ENCODE measurements around the gene RCC1.
A peak's percentile ranks its signal among the peaks of the same experiment; 100 is the strongest.
"Not testable (repeated sequence)": the region's sequence is repeated elsewhere in the genome, so short reads cannot be mapped to it uniquely, and the experiment has no call there.

Gene RCC1

GRCh38 chr1:28505406-28506187, at the start of gene RCC1:
Gene RCC1 (plus strand): TSS chr1:28506043. CDS start chr1:28529867, 23,824 bp downstream.
- peak within 1 kb of the TSS; percentile 98 for H2AFZ ChIP-seq (ENCODE audit: low read length, unreplicated experiment)
- peaks cover 45% of the 10 kb centered on the region for H3K36me3 ChIP-seq (ENCODE audit: insufficient read depth, low read length)
- H3K79me2 ChIP-seq (ENCODE audit: control insufficient read depth, insufficient read depth, low read length, unreplicated experiment): peaks cover 49% of the 10 kb centered on the region
- H3K27me3 ChIP-seq (ENCODE audit: insufficient read depth, low read length): no peaks in the 10 kb centered on the region
- H3K4me3 ChIP-seq (ENCODE audit: low read depth, low read length): peak within 1 kb of the TSS; percentile 80
- H3K27ac ChIP-seq (ENCODE audit: low read depth, low read length): peak within 1 kb of the TSS; percentile 96
- H3K4me1 ChIP-seq (ENCODE audit: control insufficient read depth, insufficient read depth, low read length, unreplicated experiment): peaks cover 33% of the 10 kb centered on the region

GRCh38 chr1:28456078-28456477, 49.8 kb upstream of the RCC1 start:
- Histone ChIP-seq H2AFZ (ENCODE audit: low read length, unreplicated experiment) (no peak overlapping the region), H3K36me3 (ENCODE audit: insufficient read depth, low read length) (peaks cover 11% of the 10 kb centered on the region), H3K4me3 (ENCODE audit: low read depth, low read length) (0 out of 2 replicates have a peak overlapping the region, but pooled peaks have one; percentile 66), H3K79me2 (ENCODE audit: control insufficient read depth, insufficient read depth, low read length, unreplicated experiment) (peaks cover 40% of the 10 kb centered on the region), H3K4me1 (ENCODE audit: control insufficient read depth, insufficient read depth, low read length, unreplicated experiment) (peaks cover 25% of the 10 kb centered on the region), H3K27me3 (ENCODE audit: insufficient read depth, low read length) (no peaks in the 10 kb centered on the region), H3K27ac (ENCODE audit: low read depth, low read length) (peak overlapping the region; percentile 71)

- Histone ChIP-seq H2AFZ (ENCODE audit: low read length, unreplicated experiment) (no peak overlapping the region), H3K4me1 (ENCODE audit: control insufficient read depth, insufficient read depth, low read length, unreplicated experiment) (peaks cover 25% of the 10 kb centered on the region), H3K27me3 (ENCODE audit: insufficient read depth, low read length) (no peaks in the 10 kb centered on the region), H3K36me3 (ENCODE audit: insufficient read depth, low read length) (peaks cover 11% of the 10 kb centered on the region), H3K79me2 (ENCODE audit: control insufficient read depth, insufficient read depth, low read length, unreplicated experiment) (peaks cover 31% of the 10 kb centered on the region), H3K27ac (ENCODE audit: low read depth, low read length) (no peak overlapping the region), H3K4me3 (ENCODE audit: low read depth, low read length) (no peak overlapping the region)
Measured at GRCh38 chr1:28457678-28458077, 48.2 kb upstream of the RCC1 start.

DNA sequence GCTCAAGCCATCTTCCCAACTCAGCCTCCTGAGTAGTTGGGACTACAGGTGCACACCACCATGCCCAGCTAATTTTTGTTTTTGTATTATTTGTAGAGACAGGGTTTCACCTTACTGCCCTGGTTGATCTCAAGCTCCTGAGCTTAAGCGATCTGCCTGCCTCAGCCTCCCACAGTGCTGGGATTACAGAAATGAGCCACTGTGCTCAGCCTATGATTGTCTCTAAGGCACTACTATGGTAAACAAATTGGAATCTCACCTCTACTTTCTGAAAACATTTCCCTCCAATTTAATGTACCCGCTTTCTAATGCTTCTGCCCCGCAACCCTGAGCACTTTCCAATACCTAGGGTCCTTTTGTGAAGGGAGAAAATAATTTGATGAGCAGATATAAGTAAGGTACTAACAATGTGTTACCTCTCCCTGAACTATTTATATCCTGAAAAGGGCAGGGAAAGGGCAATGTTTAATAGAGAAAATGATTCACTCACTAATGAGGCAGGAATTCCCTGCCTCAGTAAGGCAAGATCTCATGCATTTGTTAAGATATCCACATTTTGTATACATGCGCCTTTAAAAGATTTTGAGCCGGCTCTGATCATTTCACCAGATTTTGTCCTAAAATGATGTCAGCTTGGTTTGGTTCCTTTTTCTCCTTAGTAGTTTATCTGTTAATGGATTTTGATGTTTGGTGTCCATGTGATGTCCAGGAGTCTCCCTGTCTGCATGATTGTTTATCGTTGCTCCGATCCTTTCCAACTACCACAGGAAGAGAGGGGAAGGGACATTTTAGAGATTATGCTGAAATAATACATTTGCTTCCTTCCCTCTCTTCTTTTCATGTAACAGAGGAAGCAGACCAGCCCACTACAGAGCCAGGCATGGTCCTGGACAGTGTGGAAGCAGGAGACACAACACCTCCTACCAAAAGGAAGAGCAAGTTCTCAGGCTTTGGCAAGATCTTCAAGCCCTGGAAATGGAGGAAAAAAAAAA, 47.3 kb upstream of the RCC1 start:
- no peak overlapping the region for H3K27ac ChIP-seq (ENCODE audit: low read depth, low read length)
- H3K36me3 ChIP-seq (ENCODE audit: insufficient read depth, low read length): peaks cover 13% of the 10 kb centered on the region

DNA sequence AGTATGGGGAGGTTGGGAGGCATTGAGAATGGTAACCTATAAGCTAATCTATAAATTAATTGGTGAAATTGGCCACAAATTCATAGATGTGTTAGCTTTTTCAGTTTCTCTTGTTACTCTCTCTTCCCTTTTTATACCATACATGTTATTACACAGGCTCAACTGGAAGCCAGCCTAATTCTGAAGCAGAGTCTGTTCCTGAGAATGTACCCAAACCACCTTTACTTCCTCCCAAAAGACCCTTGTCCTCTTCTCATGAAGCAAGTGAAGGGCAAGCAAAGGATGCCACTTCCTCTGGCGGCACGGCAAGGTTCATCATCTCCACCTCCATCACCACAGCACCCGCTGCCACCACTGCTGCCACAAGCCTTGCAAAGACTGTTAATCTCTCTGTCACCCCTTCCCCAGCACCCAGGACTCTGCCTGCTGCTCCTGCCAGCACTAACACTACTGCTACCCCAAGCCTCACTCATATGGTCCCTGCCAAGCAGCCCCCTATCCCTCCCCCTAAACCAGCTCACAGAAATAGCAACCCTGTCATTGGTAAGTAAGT, 39.5 kb upstream of the RCC1 start:
- no peak overlapping the region for H3K27ac ChIP-seq (ENCODE audit: low read depth, low read length)
- no peaks in the 10 kb centered on the region for H3K4me1 ChIP-seq (ENCODE audit: control insufficient read depth, insufficient read depth, low read length, unreplicated experiment)
- no peak overlapping the region for H2AFZ ChIP-seq (ENCODE audit: low read length, unreplicated experiment)
- H3K4me3 ChIP-seq (ENCODE audit: low read depth, low read length): no peak overlapping the region
- no peaks in the 10 kb centered on the region for H3K27me3 ChIP-seq (ENCODE audit: insufficient read depth, low read length)
- no peaks in the 10 kb centered on the region for H3K79me2 ChIP-seq (ENCODE audit: control insufficient read depth, insufficient read depth, low read length, unreplicated experiment)
- peaks cover 13% of the 10 kb centered on the region for H3K36me3 ChIP-seq (ENCODE audit: insufficient read depth, low read length)

More for the DNA sequence above, 47.3 kb upstream of the RCC1 start:
- Histone ChIP-seq H3K4me3 (ENCODE audit: low read depth, low read length) (no peak overlapping the region), H3K79me2 (ENCODE audit: control insufficient read depth, insufficient read depth, low read length, unreplicated experiment) (peaks cover 31% of the 10 kb centered on the region), H2AFZ (ENCODE audit: low read length, unreplicated experiment) (no peak overlapping the region), H3K4me1 (ENCODE audit: control insufficient read depth, insufficient read depth, low read length, unreplicated experiment) (peaks cover 25% of the 10 kb centered on the region), H3K27me3 (ENCODE audit: insufficient read depth, low read length) (no peaks in the 10 kb centered on the region)

DNA sequence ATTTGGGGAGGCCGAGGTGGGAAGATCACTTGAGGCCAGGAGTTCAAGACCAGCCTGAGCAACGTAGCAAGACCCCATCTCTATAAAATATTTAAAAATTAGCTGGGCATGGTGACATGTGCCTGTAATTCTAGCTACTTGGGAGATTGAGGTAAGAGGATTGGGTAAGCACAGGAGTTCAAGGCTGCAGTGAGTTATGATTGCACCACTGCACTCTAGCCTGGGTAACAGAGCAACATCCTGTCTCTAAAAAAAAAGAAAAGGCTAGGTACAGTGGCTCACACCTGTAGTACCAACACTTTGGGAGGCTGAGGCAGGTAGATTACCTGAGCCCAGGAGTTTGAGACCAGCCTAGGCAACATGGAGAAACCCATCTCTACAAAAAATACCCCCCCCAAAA, 35.7 kb upstream of the RCC1 start:
- no peak overlapping the region for H3K27ac ChIP-seq (ENCODE audit: low read depth, low read length)
- no peaks in the 10 kb centered on the region for H3K4me1 ChIP-seq (ENCODE audit: control insufficient read depth, insufficient read depth, low read length, unreplicated experiment)
- no peak overlapping the region for H2AFZ ChIP-seq (ENCODE audit: low read length, unreplicated experiment)
- H3K36me3 ChIP-seq (ENCODE audit: insufficient read depth, low read length): peaks cover 8% of the 10 kb centered on the region; the same call in 1 of the 2 replicates
- no peaks in the 10 kb centered on the region for H3K27me3 ChIP-seq (ENCODE audit: insufficient read depth, low read length)
- no peak overlapping the region for H3K4me3 ChIP-seq (ENCODE audit: low read depth, low read length)
- H3K79me2 ChIP-seq (ENCODE audit: control insufficient read depth, insufficient read depth, low read length, unreplicated experiment): no peaks in the 10 kb centered on the region

DNA sequence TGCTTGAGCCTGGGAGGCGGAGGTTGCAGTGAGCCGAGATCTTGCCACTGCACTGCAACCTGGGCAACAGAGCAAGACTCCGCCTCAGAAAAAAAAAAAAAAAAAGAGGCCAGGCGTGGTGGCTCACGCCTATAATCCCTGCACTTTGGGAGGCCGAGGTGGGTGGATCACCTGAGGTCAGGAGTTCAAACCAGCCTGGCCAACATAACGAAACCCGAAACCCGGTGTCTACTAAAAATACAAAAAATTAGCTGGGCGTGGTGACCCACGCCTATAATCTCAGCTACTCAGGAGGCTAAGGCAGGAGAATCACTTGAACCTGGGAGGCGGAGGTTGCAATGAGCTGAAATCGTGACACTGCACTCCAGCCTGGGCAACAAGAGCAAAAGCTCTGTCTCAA, 26.3 kb upstream of the RCC1 start:
- not testable (repeated sequence) for H3K27ac ChIP-seq (ENCODE audit: low read depth, low read length); H3K27me3 ChIP-seq (ENCODE audit: insufficient read depth, low read length); H3K79me2 ChIP-seq (ENCODE audit: control insufficient read depth, insufficient read depth, low read length, unreplicated experiment); H2AFZ ChIP-seq (ENCODE audit: low read length, unreplicated experiment); H3K4me3 ChIP-seq (ENCODE audit: low read depth, low read length); H3K4me1 ChIP-seq (ENCODE audit: control insufficient read depth, insufficient read depth, low read length, unreplicated experiment)
- peaks cover 12% of the 10 kb centered on the region; the same call in 1 of the 2 replicates for H3K36me3 ChIP-seq (ENCODE audit: insufficient read depth, low read length)

GRCh38 chr1:28480308-28480707, 25.5 kb upstream of the RCC1 start:
- Histone ChIP-seq H3K36me3 (ENCODE audit: insufficient read depth, low read length) (peaks cover 15% of the 10 kb centered on the region; the same call in 1 of the 2 replicates), H3K27me3 (ENCODE audit: insufficient read depth, low read length) (no peaks in the 10 kb centered on the region), H3K4me1 (ENCODE audit: control insufficient read depth, insufficient read depth, low read length, unreplicated experiment) (no peaks in the 10 kb centered on the region), H3K4me3 (ENCODE audit: low read depth, low read length) (no peak overlapping the region), H3K27ac (ENCODE audit: low read depth, low read length) (no peak overlapping the region), H2AFZ (ENCODE audit: low read length, unreplicated experiment) (no peak overlapping the region), H3K79me2 (ENCODE audit: control insufficient read depth, insufficient read depth, low read length, unreplicated experiment) (no peaks in the 10 kb centered on the region)

- H2AFZ ChIP-seq (ENCODE audit: low read length, unreplicated experiment): no peak overlapping the region
- no peaks in the 10 kb centered on the region for H3K27me3 ChIP-seq (ENCODE audit: insufficient read depth, low read length)
- H3K27ac ChIP-seq (ENCODE audit: low read depth, low read length): no peak overlapping the region
- H3K79me2 ChIP-seq (ENCODE audit: control insufficient read depth, insufficient read depth, low read length, unreplicated experiment): no peaks in the 10 kb centered on the region
- no peaks in the 10 kb centered on the region for H3K4me1 ChIP-seq (ENCODE audit: control insufficient read depth, insufficient read depth, low read length, unreplicated experiment)
- H3K4me3 ChIP-seq (ENCODE audit: low read depth, low read length): no peak overlapping the region
- peaks cover 15% of the 10 kb centered on the region; the same call in 1 of the 2 replicates for H3K36me3 ChIP-seq (ENCODE audit: insufficient read depth, low read length)
Measured at GRCh38 chr1:28482138-28482537, 23.7 kb upstream of the RCC1 start.

- Histone ChIP-seq H3K27ac (ENCODE audit: low read depth, low read length) (no peak overlapping the region), H3K4me1 (ENCODE audit: control insufficient read depth, insufficient read depth, low read length, unreplicated experiment) (no peaks in the 10 kb centered on the region), H2AFZ (ENCODE audit: low read length, unreplicated experiment) (no peak overlapping the region), H3K4me3 (ENCODE audit: low read depth, low read length) (no peak overlapping the region), H3K27me3 (ENCODE audit: insufficient read depth, low read length) (no peaks in the 10 kb centered on the region), H3K36me3 (ENCODE audit: insufficient read depth, low read length) (peaks cover 15% of the 10 kb centered on the region; the same call in 1 of the 2 replicates), H3K79me2 (ENCODE audit: control insufficient read depth, insufficient read depth, low read length, unreplicated experiment) (no peaks in the 10 kb centered on the region)
Measured at GRCh38 chr1:28482702-28483101, 23.1 kb upstream of the RCC1 start.

All from ACC112 (cell line).